Measurements from ENCODE around the gene IKBKE. TPM values are rescaled to one million over a fixed set of nuclear protein-coding genes. Genes with fewer than 3 reads are reported as not detected.

IKBKE gene
- total and polyA plus RNA-seq, 2 donors (not counting 3 experiments of a cell fraction or from before 2014, with no cell fraction given): 17.9 to 20.7 TPM

Small RNA genes lying within 50 kb of the gene (microRNA-seq; reads per million reads assigned to microRNA genes)
- not detected for gene MIR6769B (ENCODE audit: borderline number of aligned reads, borderline replicate concordance)

Small RNA genes lying within 50 kb of the gene (small RNA-seq; reads per million reads assigned to genes)
- not detected for gene MIR6769B (ENCODE audit: insufficient read depth, insufficient read length, low read depth, low replicate concordance)

Other genes starting within 250 kb of the IKBKE start
- gene RASSF5, start 37.1 kb downstream of the IKBKE start, total RNA-seq: 0.44 and 0.60 TPM in 2 replicates
- 0.19 and 0.23 TPM in 2 replicates for gene RASSF5, start 37.1 kb downstream of the IKBKE start, polyA plus RNA-seq
- gene EIF2D, start 142.0 kb downstream of the IKBKE start, total RNA-seq: 47.6 and 48.0 TPM in 2 replicates
- 48.1 and 54.1 TPM in 2 replicates for gene EIF2D, start 142.0 kb downstream of the IKBKE start, polyA plus RNA-seq
- 7.4 and 10.9 TPM in 2 replicates for gene DYRK3, start 165.1 kb downstream of the IKBKE start, total RNA-seq
- gene DYRK3, start 165.1 kb downstream of the IKBKE start, polyA plus RNA-seq: 2.9 and 3.4 TPM in 2 replicates
- gene MAPKAPK2, start 214.4 kb downstream of the IKBKE start, total RNA-seq: 69.1 and 74.2 TPM in 2 replicates
- 52.4 and 52.9 TPM in 2 replicates for gene MAPKAPK2, start 214.4 kb downstream of the IKBKE start, polyA plus RNA-seq

Measured in endothelial cell of umbilical vein (primary cell).